Mesenchymal stem cell (in vitro differentiated cells and primary cell): ENCODE data around the gene CYP4F12.
"Not testable (repeated sequence)": the region's sequence is repeated elsewhere in the genome, so short reads cannot be mapped to it uniquely, and the experiment has no call there.

Source experiments
- DNase-seq: peaks from one replicate; pipeline ENCODE4 v3.0.0-alpha.2; 2013
- H2AFZ ChIP-seq: one replicate; pipeline ENCODE4 v1.6.1; 2013; ENCODE audit warnings: low read depth, mild to moderate bottlenecking, control low read depth, inconsistent platforms, low read length, moderate library complexity
- H2AK5ac ChIP-seq: 2 replicates; pipeline ENCODE4 v1.6.1; 2013; ENCODE audit warnings: low read length, moderate library complexity, mild to moderate bottlenecking, inconsistent platforms; ENCODE audit not compliant: severe bottlenecking
- H2BK120ac ChIP-seq: one replicate; pipeline ENCODE4 v1.6.1; 2013; ENCODE audit warnings: low read depth, mild to moderate bottlenecking, inconsistent platforms, low read length, moderate library complexity
- H2BK12ac ChIP-seq, 2 experiments: one replicate each; pipeline ENCODE4 v1.6.1; 2013; ENCODE audit warnings: inconsistent platforms in 2 of 2, low read length in 2 of 2, mild to moderate bottlenecking in 2 of 2, moderate library complexity in 2 of 2, control low read depth in 1 of 2
- H2BK15ac ChIP-seq: one replicate; pipeline ENCODE4 v1.6.1; 2013; ENCODE audit warnings: mild to moderate bottlenecking, low read depth, inconsistent platforms; ENCODE audit not compliant: poor library complexity, severe bottlenecking
- H2BK5ac ChIP-seq: 2 replicates; pipeline ENCODE4 v1.6.1; 2013; ENCODE audit warnings: low read depth, mild to moderate bottlenecking, low read length, control low read depth, inconsistent platforms; ENCODE audit not compliant: poor library complexity, severe bottlenecking
- H3K14ac ChIP-seq, 2 experiments: one replicate each; pipeline ENCODE4 v1.6.1; 2013; ENCODE audit warnings: inconsistent platforms in 2 of 2, low read length in 2 of 2, control low read depth in 1 of 2, mild to moderate bottlenecking in 1 of 2, moderate library complexity in 1 of 2
- H3K18ac ChIP-seq, 2 experiments: one replicate each; pipeline ENCODE4 v1.6.1; 2013; ENCODE audit warnings: inconsistent platforms in 2 of 2, low read length in 2 of 2, control low read depth in 1 of 2, low read depth in 1 of 2, mild to moderate bottlenecking in 1 of 2
- H3K23ac ChIP-seq, 2 experiments: one replicate each; pipeline ENCODE4 v1.6.1; 2013; ENCODE audit warnings: inconsistent platforms in 2 of 2, low read length in 2 of 2, mild to moderate bottlenecking in 2 of 2, moderate library complexity in 2 of 2, control low read depth in 1 of 2
- H3K27ac ChIP-seq: 2 replicates; pipeline ENCODE4 v1.5.1; 2013; ENCODE audit warnings: mild to moderate bottlenecking, moderate library complexity, low read length, control low read depth, inconsistent platforms; ENCODE audit not compliant: poor library complexity, severe bottlenecking
- H3K27me3 ChIP-seq, 2 experiments: 2 replicates each; pipeline versions ENCODE4 v1.6.1 to v1.7.0; 2013; ENCODE audit warnings: low read length in 2 of 2, mild to moderate bottlenecking in 2 of 2, moderate library complexity in 2 of 2, control low read depth in 1 of 2, inconsistent platforms in 1 of 2; ENCODE audit not compliant: control insufficient read depth in 1 of 2, insufficient read depth in 1 of 2
- H3K36me3 ChIP-seq, 2 experiments: 2 replicates each; pipeline versions ENCODE4 v1.6.1 to v1.7.0; 2013; ENCODE audit warnings: low read length in 2 of 2, control low read depth in 1 of 2, inconsistent platforms in 1 of 2, low read depth in 1 of 2, mild to moderate bottlenecking in 1 of 2; ENCODE audit not compliant: insufficient read depth in 2 of 2, control insufficient read depth in 1 of 2
- H3K4ac ChIP-seq, 2 experiments: one replicate each; pipeline ENCODE4 v1.6.1; 2013; ENCODE audit warnings: inconsistent platforms in 2 of 2, low read length in 2 of 2, mild to moderate bottlenecking in 2 of 2, moderate library complexity in 2 of 2, control low read depth in 1 of 2, low read depth in 1 of 2
- H3K4me1 ChIP-seq: 2 replicates; pipeline ENCODE4 v1.6.1; 2013; ENCODE audit warnings: low read depth, low read length, control low read depth; ENCODE audit not compliant: control insufficient read depth, insufficient read depth
- H3K4me2 ChIP-seq: 2 replicates; pipeline ENCODE4 v1.6.1; 2013; ENCODE audit warnings: low read length, mild to moderate bottlenecking, inconsistent platforms; ENCODE audit not compliant: poor library complexity, severe bottlenecking
- H3K4me3 ChIP-seq, 2 experiments: 2 replicates each; pipeline versions ENCODE4 v1.5.1 to v1.7.0; 2013; ENCODE audit warnings: low read length in 2 of 2, mild to moderate bottlenecking in 2 of 2, control low read depth in 1 of 2, low read depth in 1 of 2; ENCODE audit not compliant: insufficient read depth in 1 of 2
- H3K79me1 ChIP-seq: replicated peaks from 2 replicates; pipeline ENCODE4 v1.6.1; 2013; ENCODE audit warnings: mild to moderate bottlenecking, control low read depth, low read length, inconsistent platforms; ENCODE audit not compliant: poor library complexity, severe bottlenecking
- H3K9ac ChIP-seq: 2 replicates; pipeline ENCODE4 v1.7.0; 2013; ENCODE audit warnings: mild to moderate bottlenecking, low read length, moderate library complexity
- H3K9me3 ChIP-seq: 2 replicates; pipeline ENCODE4 v1.7.0; 2013; ENCODE audit warnings: mild to moderate bottlenecking, low read length; ENCODE audit not compliant: control insufficient read depth
- H4K8ac ChIP-seq: one replicate; pipeline ENCODE4 v1.6.1; 2013; ENCODE audit warnings: inconsistent platforms, mild to moderate bottlenecking, low read length, moderate library complexity
- H4K91ac ChIP-seq: one replicate; pipeline ENCODE4 v1.6.1; 2013; ENCODE audit warnings: mild to moderate bottlenecking, low read length, inconsistent platforms
- WGBS: methylation state at CpG from one replicate; pipeline ENCODE4 v1.1.7; 2013; ENCODE audit warnings: mixed read lengths; 5-methylcytosine and 5-hydroxymethylcytosine counted together

Gene CYP4F12

DNA sequence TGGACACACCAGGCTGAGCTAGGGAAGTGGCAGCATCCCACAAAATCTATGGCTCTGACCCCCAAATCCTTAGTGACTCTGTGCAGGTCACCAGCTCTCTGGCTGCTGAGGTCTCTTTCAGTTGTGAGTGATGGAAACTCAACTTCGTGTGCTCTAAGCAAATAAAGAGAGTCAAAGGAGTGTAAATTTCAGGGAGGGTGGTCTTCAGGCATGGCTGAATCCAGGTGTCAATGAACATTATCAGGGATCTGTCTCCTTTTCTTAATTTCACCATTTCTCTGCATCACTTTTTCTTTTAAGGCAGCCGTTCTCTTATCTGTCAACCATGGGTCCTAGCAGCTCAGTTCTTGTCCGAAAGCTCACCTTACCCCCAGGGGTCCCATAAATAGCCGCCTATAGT lies 6.2 kb downstream of the CYP4F12 start:
- WGBS = 43% methylated on average over 2 of the region's 4 CpGs

DNA sequence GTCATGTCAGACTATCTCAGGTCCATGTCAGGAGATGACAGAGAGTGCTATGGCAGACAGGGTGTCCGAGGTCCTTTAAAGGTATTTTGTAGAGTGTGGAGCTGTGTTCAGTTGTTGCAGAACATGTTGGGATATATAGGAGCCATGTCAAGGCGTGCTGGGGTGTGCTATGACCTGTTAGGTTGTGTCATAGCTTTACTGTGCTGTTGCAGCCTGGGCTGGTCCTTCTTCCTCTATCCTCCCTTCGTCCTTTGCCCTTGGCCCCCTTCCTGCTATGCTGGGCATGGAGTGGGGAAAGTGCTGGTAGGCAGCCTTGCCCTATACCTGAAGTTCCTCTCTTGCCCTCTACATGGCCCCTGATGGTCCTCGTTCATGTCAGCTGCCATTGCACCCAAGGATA lies 7.0 kb downstream of the CYP4F12 start:
- H3K4ac ChIP-seq, H3K9me3 ChIP-seq, H3K4me1 ChIP-seq, H2BK120ac ChIP-seq, H3K36me3 ChIP-seq, H3K14ac ChIP-seq, DNase-seq, H4K8ac ChIP-seq, H3K27me3 ChIP-seq, H2BK5ac ChIP-seq, H2BK12ac ChIP-seq, H2AFZ ChIP-seq, H2AK5ac ChIP-seq, H3K79me1 ChIP-seq, H3K9ac ChIP-seq, H3K4me3 ChIP-seq, H3K27ac ChIP-seq, H3K4me2 ChIP-seq, H3K18ac ChIP-seq, H2BK15ac ChIP-seq, H4K91ac ChIP-seq, H3K23ac ChIP-seq: not testable (repeated sequence)
- 44% methylated on average over 2 of the region's 4 CpGs for WGBS

More for the DNA sequence above, 6.2 kb downstream of the CYP4F12 start:
- Histone ChIP-seq H3K14ac (no peak overlapping the region), H3K27me3 (no peaks in the 10 kb centered on the region), H3K79me1 (no peaks in the 10 kb centered on the region), H3K9ac (no peak overlapping the region), H3K4me1 (no peaks in the 10 kb centered on the region), H2BK5ac (no peak overlapping the region), H2AK5ac (no peak overlapping the region), H2BK15ac (no peak overlapping the region), H3K36me3 (no peaks in the 10 kb centered on the region), H3K4me3 (no peak overlapping the region), H3K23ac (no peak overlapping the region), H4K91ac (no peak overlapping the region), H3K18ac (no peak overlapping the region), H3K27ac (no peak overlapping the region), H3K4me2 (no peak overlapping the region), H4K8ac (no peak overlapping the region), H3K9me3 (no peaks in the 10 kb centered on the region), H2BK12ac (no peak overlapping the region), H2BK120ac (no peak overlapping the region), H3K4ac (no peak overlapping the region), H2AFZ (no peak overlapping the region)
- DNase-seq = no peak

DNA sequence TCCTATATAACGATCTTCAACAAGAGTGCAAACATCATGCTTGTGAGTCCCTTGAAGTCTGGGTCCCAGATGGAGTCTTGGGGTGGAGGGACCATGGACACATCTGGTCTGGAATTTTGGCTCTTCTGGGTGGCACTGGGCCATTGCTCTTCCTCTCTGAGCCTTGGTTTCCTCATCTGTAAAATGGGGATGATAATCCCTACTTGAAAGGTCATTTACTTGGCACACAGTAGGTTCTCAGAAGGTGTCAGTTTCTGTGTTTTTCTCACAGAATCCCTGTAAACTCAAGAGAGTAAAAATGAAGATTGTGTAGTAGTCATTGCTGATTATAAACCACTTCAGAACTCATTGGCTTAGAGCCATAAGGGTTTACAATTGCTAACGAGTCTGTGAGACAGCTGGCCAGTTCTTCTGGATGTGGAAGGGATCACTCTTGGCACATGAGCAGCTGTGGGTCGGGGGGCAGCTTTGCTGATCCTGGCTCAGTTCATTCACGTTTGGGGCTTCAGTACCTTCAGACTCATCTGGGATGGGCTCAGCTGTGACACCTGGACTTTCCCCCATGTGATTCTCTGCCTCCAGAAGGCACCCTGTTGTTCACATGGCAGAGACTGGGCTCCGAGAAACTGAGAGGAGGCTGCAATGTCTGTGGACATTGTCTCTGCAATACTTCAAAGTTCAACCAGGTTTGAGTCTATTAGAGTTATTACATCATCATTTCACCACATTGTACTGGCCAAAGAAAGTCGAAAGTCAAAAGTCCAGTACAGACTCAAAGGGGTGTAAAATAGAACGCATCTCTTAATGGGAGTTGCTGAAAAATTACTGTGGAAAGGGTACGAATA lies 7.8 kb downstream of the CYP4F12 start:
- Histone ChIP-seq H3K9ac (no peak overlapping the region), H2AFZ (no peak overlapping the region), H3K27me3 (no peaks in the 10 kb centered on the region), H3K4me1 (no peaks in the 10 kb centered on the region), H3K27ac (no peak overlapping the region), H2BK15ac (no peak overlapping the region), H2BK5ac (no peak overlapping the region), H2BK120ac (no peak overlapping the region), H3K9me3 (no peaks in the 10 kb centered on the region), H4K8ac (no peak overlapping the region), H3K4ac (no peak overlapping the region), H3K79me1 (no peaks in the 10 kb centered on the region), H2BK12ac (no peak overlapping the region), H3K14ac (no peak overlapping the region), H2AK5ac (no peak overlapping the region), H3K36me3 (no peaks in the 10 kb centered on the region), H4K91ac (no peak overlapping the region), H3K4me2 (no peak overlapping the region), H3K18ac (no peak overlapping the region), H3K4me3 (no peak overlapping the region), H3K23ac (no peak overlapping the region)
- no peak for DNase-seq
- WGBS = 34% methylated on average over 8 of the region's 8 CpGs

DNA sequence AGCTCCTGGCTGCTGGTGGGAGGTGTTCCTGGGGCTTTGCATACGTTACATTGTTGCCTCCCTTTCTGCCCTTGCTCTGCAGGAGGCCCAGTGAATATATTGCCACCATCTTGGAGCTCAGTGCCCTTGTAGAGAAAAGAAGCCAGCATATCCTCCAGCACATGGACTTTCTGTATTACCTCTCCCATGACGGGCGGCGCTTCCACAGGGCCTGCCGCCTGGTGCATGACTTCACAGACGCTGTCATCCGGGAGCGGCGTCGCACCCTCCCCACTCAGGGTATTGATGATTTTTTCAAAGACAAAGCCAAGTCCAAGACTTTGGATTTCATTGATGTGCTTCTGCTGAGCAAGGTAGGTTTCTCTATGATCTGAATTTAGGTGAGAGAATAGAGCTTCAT lies 10.5 kb downstream of the CYP4F12 start:
- H3K9ac ChIP-seq = no peak overlapping the region
- H3K79me1 ChIP-seq = no peaks in the 10 kb centered on the region
- no peak overlapping the region for H3K4me2 ChIP-seq
- no peak overlapping the region for H3K4me3 ChIP-seq
- no peak overlapping the region for H4K8ac ChIP-seq
- H3K4ac ChIP-seq = no peak overlapping the region
- H4K91ac ChIP-seq = no peak overlapping the region
- H2BK12ac ChIP-seq = no peak overlapping the region
- no peaks in the 10 kb centered on the region for H3K36me3 ChIP-seq
- H3K27ac ChIP-seq = no peak overlapping the region
- H2BK15ac ChIP-seq = no peak overlapping the region
- 83% methylated on average over 10 of the region's 10 CpGs for WGBS
- no peak overlapping the region for H2AK5ac ChIP-seq
- H2AFZ ChIP-seq = no peak overlapping the region
- no peak overlapping the region for H3K18ac ChIP-seq
- no peak overlapping the region for H3K14ac ChIP-seq
- no peaks in the 10 kb centered on the region for H3K4me1 ChIP-seq
- H3K23ac ChIP-seq = no peak overlapping the region
- H3K9me3 ChIP-seq = peaks cover 11% of the 10 kb centered on the region
- DNase-seq = no peak
- no peak overlapping the region for H2BK120ac ChIP-seq
- H2BK5ac ChIP-seq = no peak overlapping the region
- no peaks in the 10 kb centered on the region for H3K27me3 ChIP-seq
